Panc1 (cell line): ENCODE results near the gene MFSD12.

Source experiments
- POLR2AphosphoS5 ChIP-seq: IDR thresholded peaks from 2 replicates; pipeline ENCODE4 v1.6.1; 2012; ENCODE audit warnings: mild to moderate bottlenecking, low read depth, low read length, moderate library complexity
- TF ChIP-seq, protein P1 (sequence below): fragments of 450-650 bp; IDR thresholded peaks from 2 replicates; pipeline ENCODE4 v1.5.1; 2017; ENCODE audit warnings: mild to moderate bottlenecking

DNA sequence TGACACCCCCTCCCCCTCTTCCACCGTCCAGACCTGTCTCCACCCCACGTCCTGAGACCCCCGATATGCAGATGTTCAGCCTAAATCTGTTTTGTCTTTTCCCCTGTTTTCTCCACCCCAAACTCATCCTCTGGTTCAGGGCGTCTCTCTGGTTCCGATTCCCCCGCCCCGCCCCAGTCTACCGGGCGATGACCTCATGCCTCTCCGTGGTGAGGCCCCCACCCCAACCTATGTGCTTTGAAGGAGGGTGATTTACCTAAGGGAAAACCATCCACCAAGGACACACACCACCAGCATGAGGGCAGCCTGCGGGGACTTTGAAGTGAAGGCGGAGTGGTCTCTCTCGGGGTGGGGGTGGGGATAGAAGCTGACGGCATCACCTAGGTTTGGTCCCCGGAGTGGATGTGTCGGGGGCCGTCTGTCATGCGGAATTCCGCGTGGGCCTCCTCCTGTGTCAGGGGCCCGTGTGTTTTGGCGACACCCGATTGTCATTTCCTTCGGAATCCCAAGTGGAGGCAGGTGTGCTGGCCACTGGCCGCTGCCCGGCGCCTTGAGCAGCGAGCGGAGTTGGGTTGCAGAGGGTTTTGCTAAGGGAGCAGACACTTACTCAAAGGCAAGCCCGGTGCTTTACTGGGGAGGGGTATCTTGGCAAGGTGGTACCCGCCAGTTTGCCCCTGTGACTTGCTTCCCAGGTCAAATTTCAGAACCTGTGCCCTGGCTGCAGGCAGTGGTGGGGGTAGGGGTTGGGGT lies 49.8 kb downstream of the MFSD12 start:
- TF ChIP-seq, protein P1, sequence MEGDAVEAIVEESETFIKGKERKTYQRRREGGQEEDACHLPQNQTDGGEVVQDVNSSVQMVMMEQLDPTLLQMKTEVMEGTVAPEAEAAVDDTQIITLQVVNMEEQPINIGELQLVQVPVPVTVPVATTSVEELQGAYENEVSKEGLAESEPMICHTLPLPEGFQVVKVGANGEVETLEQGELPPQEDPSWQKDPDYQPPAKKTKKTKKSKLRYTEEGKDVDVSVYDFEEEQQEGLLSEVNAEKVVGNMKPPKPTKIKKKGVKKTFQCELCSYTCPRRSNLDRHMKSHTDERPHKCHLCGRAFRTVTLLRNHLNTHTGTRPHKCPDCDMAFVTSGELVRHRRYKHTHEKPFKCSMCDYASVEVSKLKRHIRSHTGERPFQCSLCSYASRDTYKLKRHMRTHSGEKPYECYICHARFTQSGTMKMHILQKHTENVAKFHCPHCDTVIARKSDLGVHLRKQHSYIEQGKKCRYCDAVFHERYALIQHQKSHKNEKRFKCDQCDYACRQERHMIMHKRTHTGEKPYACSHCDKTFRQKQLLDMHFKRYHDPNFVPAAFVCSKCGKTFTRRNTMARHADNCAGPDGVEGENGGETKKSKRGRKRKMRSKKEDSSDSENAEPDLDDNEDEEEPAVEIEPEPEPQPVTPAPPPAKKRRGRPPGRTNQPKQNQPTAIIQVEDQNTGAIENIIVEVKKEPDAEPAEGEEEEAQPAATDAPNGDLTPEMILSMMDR = no peak
- TF ChIP-seq POLR2AphosphoS5 = no peak
